Heart left ventricle (tissue), 13 donors: ENCODE data around the gene RIMS1.

ENCODE experiments used
- CTCF ChIP-seq, 12 donors: fragments of 200-600 bp; sonication (generic) in 4 of 12; IDR thresholded peaks; one replicate each; pipeline versions ENCODE4 v1.5.0 to v1.8.0; 2018 to 2022; ENCODE audit warnings: antibody characterized with exemption in 12 of 12, mild to moderate bottlenecking in 5 of 12
- POLR2A ChIP-seq, 2 donors: fragments of 450-650 bp; IDR thresholded peaks; one replicate each; pipeline ENCODE4 v1.6.1; 2017; ENCODE audit warnings: antibody characterized with exemption in 2 of 2, mild to moderate bottlenecking in 2 of 2, moderate library complexity in 2 of 2
- donor health status: ischemic (EF 13 %, LVEDD 7.1; RV severe dilation, severe dysfunction).
- donor health status: DM: no; HTN: yes; CAD: no.
- donor health status: DM: no; HTN: no; CAD: no.
- donor health status: ischemic (EF 25% LVEDD 6.9; RV normal size, moderate dysfunction).
- donor health status: ischemic (EF 25% LVEDD 5.7; RV mildly dilated, moderate dysfunction).
- donor health status: ischemic (EF 35%, LVEDD 5.7; RV mildly dilated, moderate dysfunction).
- donor health status: nonischemic (EF 11% LVEDD 7.7; RV severe dilation, severe dysfunction).
- donor health status: DM: yes; HTN: yes; CAD: no.
- donor health status: PGD.
- donor health status: ischemic (EF 29% LVEDD 5.4; RV normal size, mild dysfunction).
- donor health status: nonischemic (EF 23%, LVEDD 6.1; RV moderate dilation, normal function).

DNA sequence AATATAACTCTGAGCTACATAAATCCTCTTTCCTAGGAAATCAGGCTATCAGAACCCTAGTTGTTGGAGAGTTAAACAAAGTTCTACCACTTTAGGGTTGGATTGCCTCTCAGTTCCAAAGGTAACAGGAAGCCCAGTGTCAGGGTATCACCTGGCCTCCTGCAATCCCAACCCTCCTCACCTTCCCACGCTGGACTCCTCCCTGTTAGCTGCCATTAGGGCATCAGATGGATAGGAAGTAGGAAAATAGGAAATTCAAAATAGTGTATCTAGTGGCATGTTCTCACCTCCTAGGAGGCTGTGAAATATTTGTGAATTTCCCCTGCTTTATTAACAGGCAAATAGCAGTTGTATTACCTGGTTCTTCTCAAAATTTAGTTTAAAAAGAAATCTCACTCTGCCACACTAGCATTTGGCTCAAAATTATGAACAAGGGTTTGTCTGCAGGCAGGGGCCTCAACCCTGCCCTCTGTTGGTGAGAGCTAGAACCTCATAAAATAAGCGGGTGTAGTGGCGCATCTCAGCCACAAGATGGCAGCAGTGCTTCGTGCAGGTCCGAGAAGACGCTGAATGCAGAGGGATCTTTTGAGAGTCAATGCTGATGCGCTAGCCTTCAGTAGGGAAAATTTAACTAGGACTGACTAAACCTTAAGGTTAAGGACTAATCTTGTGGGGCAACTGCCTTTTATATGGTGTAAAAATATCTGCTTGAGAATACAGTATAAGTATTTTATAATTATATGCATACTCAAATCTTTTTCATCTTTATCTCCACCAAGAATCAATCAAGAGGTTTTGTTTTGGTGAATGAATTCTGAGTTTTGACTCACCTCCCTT is 525.7 kb downstream of the RIMS1 start:
- peak; percentile 100 for TF ChIP-seq CTCF (IDR thresholded peaks at IDR 0.05)
- TF ChIP-seq POLR2A (IDR thresholded peaks at IDR 0.05): no peak
